K562 (cell line): ENCODE data around the gene MYL9. TPM values are rescaled to one million over a fixed set of nuclear protein-coding genes. Genes with fewer than 3 reads are reported as not detected.
A peak's percentile ranks its signal among the peaks of the same experiment; 100 is the strongest.

Experiments
- ATAC-seq: fragments of 200-7000 bp; cut with Tn5 transposase; 3 replicates; pipeline ENCODE4 v1.9.1; 2020; ENCODE audit warnings: moderate library complexity
- BruUV-seq: library from RNA; stranded (reverse); fragments of 400-500 nt; replicated peaks from 2 replicates; lab custom pipeline; 2021; lab: Mats Ljungman, UMichigan
- CTCF ChIA-PET: fragments of 300-600 bp; formaldehyde crosslinking; extraction: SDS; loops from one replicate; lab custom pipeline; 2021; ENCODE audit warnings: low intra/inter-chr PET ratio; lab: Yijun Ruan, JAX
- POLR2A ChIA-PET: fragments of 300-600, 350-650 bp; sonication (Branson Sonifier 250); formaldehyde crosslinking; extraction: SDS; loops from one replicate; lab custom pipeline; 2021; ENCODE audit warnings: antibody characterized with exemption, inconsistent platforms; lab: Yijun Ruan, JAX
- DNase-seq, 4 experiments: peaks; one replicate each; pipeline versions ENCODE4 v3.0.0 to v3.0.0-alpha.2; 2011 to 2018; ENCODE audit warnings: low spot score in 3 of 4, mixed read lengths in 3 of 4; ENCODE audit errors: extremely low read depth in 1 of 4
- FAIRE-seq: peaks from 2 replicates; lab custom pipeline; 2011; peaks lifted over from hg19 to GRCh38; lab: Jason Lieb, UNC
- H2AFZ ChIP-seq: 2 replicates; pipeline ENCODE4 v1.6.0; 2011; ENCODE audit warnings: low read depth, low read length, control low read depth, inconsistent platforms
- H3K27ac ChIP-seq: fragments of 200-600 bp; 3 replicates; pipeline ENCODE4 v1.8.0; 2011; ENCODE audit warnings: low read depth, mild to moderate bottlenecking, control low read depth, inconsistent platforms, low read length, moderate library complexity, mixed read lengths; ENCODE audit errors: extremely low read depth
- H3K27me3 ChIP-seq, 2 experiments: fragments of 300-600 bp in 1 of 2; 2 replicates in 1 of 2; 3 replicates in 1 of 2; pipeline versions ENCODE4 v1.6.0 to v1.8.0; 2011; ENCODE audit warnings: inconsistent platforms in 2 of 2, low read length in 2 of 2, mild to moderate bottlenecking in 1 of 2, mixed read lengths in 1 of 2, moderate library complexity in 1 of 2; ENCODE audit not compliant: control insufficient read depth in 2 of 2, insufficient read depth in 2 of 2
- H3K36me3 ChIP-seq: fragments of 300-600 bp; 3 replicates; pipeline ENCODE4 v1.8.0; 2011; ENCODE audit warnings: mild to moderate bottlenecking, low read length, inconsistent platforms; ENCODE audit not compliant: control insufficient read depth, insufficient read depth
- H3K4me1 ChIP-seq, 2 experiments: fragments of 200-600 bp in 1 of 2; replicated peaks in 1 of 2; 2 replicates in 1 of 2; 3 replicates in 1 of 2; pipeline versions ENCODE4 v1.5.1 to v1.8.0; 2011; ENCODE audit warnings: inconsistent platforms in 2 of 2, low read length in 2 of 2, mild to moderate bottlenecking in 1 of 2, mixed read lengths in 1 of 2, moderate library complexity in 1 of 2; ENCODE audit not compliant: control insufficient read depth in 2 of 2, insufficient read depth in 2 of 2
- H3K4me2 ChIP-seq: 2 replicates; pipeline ENCODE4 v1.6.1; 2011; ENCODE audit warnings: low read length, control low read depth, inconsistent platforms, mixed read lengths; ENCODE audit not compliant: insufficient read depth
- H3K4me3 ChIP-seq: fragments of 200-600 bp; sonication (generic), shearing (Covaris generic); 2 replicates; pipeline ENCODE4 v1.5.1; 2016; ENCODE audit warnings: control low read depth, inconsistent platforms
- H3K79me2 ChIP-seq: fragments of 200-600 bp; 3 replicates; pipeline ENCODE4 v1.8.0; 2011; ENCODE audit warnings: low read length, inconsistent platforms; ENCODE audit not compliant: control insufficient read depth, insufficient read depth
- H3K9ac ChIP-seq, 2 experiments: 2 replicates each; pipeline versions ENCODE4 v1.6.0 to v1.6.1; 2011; ENCODE audit warnings: low read depth in 2 of 2, low read length in 2 of 2, control low read depth in 1 of 2, inconsistent platforms in 1 of 2, mild to moderate bottlenecking in 1 of 2, mixed read lengths in 1 of 2; ENCODE audit not compliant: insufficient read depth in 1 of 2
- H3K9me1 ChIP-seq: one replicate; pipeline ENCODE4 v1.6.0; 2011; ENCODE audit warnings: inconsistent platforms, mild to moderate bottlenecking, low read length, moderate library complexity; ENCODE audit not compliant: control insufficient read depth, insufficient read depth
- H3K9me3 ChIP-seq: replicated peaks from 2 replicates; pipeline ENCODE4 v1.5.1; 2011; ENCODE audit warnings: low read depth, low read length, inconsistent platforms; ENCODE audit not compliant: control insufficient read depth, insufficient read depth
- H4K20me1 ChIP-seq: replicated peaks from 2 replicates; pipeline ENCODE4 v1.6.1; 2011; ENCODE audit warnings: low read length, inconsistent platforms, mixed read lengths; ENCODE audit not compliant: control insufficient read depth, insufficient read depth
- ATF1 ChIP-seq, 2 experiments: fragments of 450-650 bp in 1 of 2; IDR thresholded peaks; 2 replicates each; pipeline ENCODE4 v1.6.1; 2016; ENCODE audit warnings: missing compliant biosample characterization in 1 of 2, missing genetic modification characterization in 1 of 2
- IFI16 ChIP-seq: fragments of 250-450 bp; sonication (Bioruptor Pico); IDR thresholded peaks from 2 replicates; pipeline ENCODE4 v2.1.2; 2022; ENCODE audit warnings: mild to moderate bottlenecking, inconsistent platforms
- KDM1A ChIP-seq, 2 experiments: fragments of 450-650 bp; IDR thresholded peaks; 2 replicates each; pipeline ENCODE4 v1.6.1; 2016; ENCODE audit warnings: mild to moderate bottlenecking in 2 of 2
- MCM7 ChIP-seq, 2 experiments: fragments of 450-650 bp; IDR thresholded peaks; 2 replicates each; pipeline ENCODE4 v1.6.1; 2016 to 2018
- NFIX ChIP-seq: fragments of 250-450 bp; sonication (Bioruptor Pico); IDR thresholded peaks from 2 replicates; pipeline ENCODE4 v1.4.0; 2020; ENCODE audit warnings: low read depth, mild to moderate bottlenecking, moderate library complexity
- PML ChIP-seq: IDR thresholded peaks from 2 replicates; pipeline ENCODE4 v1.6.1; 2012; ENCODE audit warnings: low read length, inconsistent platforms
- RCOR1 ChIP-seq, 2 experiments: IDR thresholded peaks; 2 replicates each; pipeline ENCODE4 v1.6.1; 2012; ENCODE audit warnings: low read depth in 2 of 2, low read length in 2 of 2, borderline replicate concordance in 1 of 2, improper control_type of control experiment in 1 of 2
- ZBTB7A ChIP-seq: IDR thresholded peaks from 2 replicates; pipeline ENCODE4 v1.6.1; 2011; ENCODE audit warnings: low read depth, mild to moderate bottlenecking, low read length, moderate library complexity, borderline replicate concordance; ENCODE audit not compliant: control insufficient read depth
- ZNF143 ChIP-seq: sonication (generic); formaldehyde crosslinking; IDR thresholded peaks from 2 replicates; pipeline ENCODE4 v1.9.0; 2022; ENCODE audit warnings: mild to moderate bottlenecking, missing genetic modification reagents
- WGBS: fragments of 100-300 bp; shearing (Covaris generic); methylation state at CpG from one replicate; pipeline ENCODE4 v1.1.6; 2016; ENCODE audit warnings: low coverage, mixed read lengths; ENCODE audit not compliant: insufficient coverage; ENCODE audit errors: missing lambda C conversion rate; 5-methylcytosine and 5-hydroxymethylcytosine counted together
- in situ Hi-C: fragments of 300-500 bp; cut with MboI; formaldehyde crosslinking; loops from 4 replicates; pipeline ENCODE4 v1.15.0; 2018; ENCODE audit warnings: inconsistent platforms, mixed read lengths
- intact Hi-C: fragments of 100-400 bp; cut with micrococcal nuclease; formaldehyde crosslinking; loops from 2 replicates; pipeline ENCODE4 v1.14.2; 2022
- polyA plus RNA-seq, 8 experiments: library from polyadenylated mRNA; depleted of rRNA in 4 of 8; stranded (reverse) in 5 of 8; unstranded in 3 of 8; fragments of >200 nt; fragmentation: Nextera tagmentation in 2 of 8; fragmentation: Illumina TruSeq in 1 of 8; extraction: Ambion mirVana in 2 of 8; extraction: Trizol in 1 of 8; gene quantifications; 2 replicates each; pipeline versions ENCODE4 v1.2.1 to v1.2.3, GENCODE V29; 2011 to 2014; ENCODE audit warnings: inconsistent platforms in 1 of 8, missing spikeins in 1 of 8
- total RNA-seq, 7 experiments: library from RNA; depleted of rRNA in 6 of 7; stranded (reverse); fragments of >200 nt in 6 of 7; fragmentation: Illumina TruSeq in 2 of 7; extraction: Trizol in 2 of 7; gene quantifications; 2 replicates each; pipeline versions ENCODE4 v1.2.1 to v1.2.3, GENCODE V29; 2011 to 2021; ENCODE audit warnings: low replicate concordance in 1 of 7
- TF ChIP-seq, protein P1 (sequence below): sonication (generic); formaldehyde crosslinking; IDR thresholded peaks from 2 replicates; pipeline ENCODE4 v1.8.0; 2022; ENCODE audit warnings: missing genetic modification reagents, mild to moderate bottlenecking, moderate library complexity, borderline replicate concordance
- TF ChIP-seq, protein P2 (sequence below): fragments of 450-650 bp; IDR thresholded peaks from 2 replicates; pipeline ENCODE4 v1.6.1; 2018; ENCODE audit not compliant: partially characterized antibody
- TF ChIP-seq, protein P3 (sequence below): fragments of 450-650 bp; IDR thresholded peaks from 2 replicates; pipeline ENCODE4 v1.6.1; 2016; ENCODE audit warnings: low read depth, mild to moderate bottlenecking, moderate library complexity
- TF ChIP-seq, protein P4 (sequence below): fragments of 450-650 bp; IDR thresholded peaks from 2 replicates; pipeline ENCODE4 v1.6.1; 2016; ENCODE audit warnings: mild to moderate bottlenecking

Gene MYL9
- total and polyA plus RNA-seq, 9 of the 15 experiments (the other 6 are each of a cell fraction or from before 2014, with no cell fraction given), result 0.11 to 3.2 (median 0.81) TPM; not detected in 1

DNA sequence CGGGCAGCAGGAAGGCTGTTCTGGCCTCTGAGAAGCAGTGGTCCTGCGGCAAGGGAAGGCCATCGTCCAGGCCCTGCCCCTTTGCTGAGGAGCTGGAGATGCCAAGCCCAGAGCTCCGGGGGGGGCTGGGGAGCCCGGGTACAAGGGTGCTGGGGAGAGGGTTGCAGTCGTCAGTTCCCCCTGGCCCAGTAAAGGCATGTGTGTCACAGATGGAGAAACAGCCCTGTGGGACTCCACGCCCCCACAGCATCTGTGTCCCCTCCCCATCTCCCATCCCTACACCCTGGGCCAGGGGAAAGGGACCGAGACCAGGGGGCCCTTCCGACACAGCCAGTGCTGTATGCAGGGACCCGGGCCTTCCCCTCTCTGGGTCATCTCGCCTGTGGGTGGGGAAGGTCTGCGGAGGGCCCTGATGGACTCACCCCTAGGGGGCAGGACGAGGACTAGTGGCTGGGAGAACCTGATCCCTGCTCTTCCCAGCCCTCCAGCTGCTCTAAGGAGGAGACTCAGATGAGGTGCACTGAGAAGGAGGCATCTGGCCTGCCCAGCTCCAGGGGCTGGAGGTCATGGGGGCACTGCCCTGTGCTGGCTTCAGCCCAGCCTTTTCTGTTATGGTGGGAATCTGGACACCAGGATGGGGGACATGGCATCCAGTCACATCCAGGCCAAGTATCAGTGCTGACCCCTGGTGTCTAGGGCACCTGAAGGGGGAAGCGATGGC is 609 bp downstream of the MYL9 start:
- peak; percentile 58 for FAIRE-seq
- Histone ChIP-seq H3K9me1 (no peaks in the 10 kb centered on the region), H4K20me1 (no peaks in the 10 kb centered on the region), H3K27ac (peak overlapping the region; percentile 66; the same call in 1 of the 3 replicates), H3K36me3 (no peaks in the 10 kb centered on the region), H3K9me3 (no peaks in the 10 kb centered on the region), H3K4me1 (peaks cover 0 to 41% of the 10 kb centered on the region in 2 experiments; a peak in 3 of 5 replicates), H3K4me2 (peak overlapping the region; percentile 61), H3K27me3 (no peaks in the 10 kb centered on the region), H3K79me2 (no peaks in the 10 kb centered on the region), H3K9ac (peak overlapping the region; percentile 43 to 87; a peak in 3 of 4 replicates), H3K4me3 (peak overlapping the region; percentile 41), H2AFZ (peak overlapping the region; percentile 88)
- CTCF ChIA-PET, result no interaction called here
- ATAC-seq, result peak; percentile 87
- in situ Hi-C loops (loop anchor here (10.0 kb wide), 1 partner anchor 1467 kb away; no protein-coding TSS in a partner anchor), intact Hi-C loops (loop anchor here (10.0 kb wide), 1 partner anchor 107 kb away; no protein-coding TSS in a partner anchor)
- BruUV-seq, result no TSS peak
- POLR2A ChIA-PET, result interaction anchor here (0.6 kb wide), 2 partner anchors 25 to 332 kb away, joined by 3 read pairs; no protein-coding TSS in a partner anchor
- DNase-seq, result peak; percentile 62 to 76 (median 68)
- WGBS, result 21% methylated on average over 5 of the region's 14 CpGs
- TF ChIP-seq, protein P1, sequence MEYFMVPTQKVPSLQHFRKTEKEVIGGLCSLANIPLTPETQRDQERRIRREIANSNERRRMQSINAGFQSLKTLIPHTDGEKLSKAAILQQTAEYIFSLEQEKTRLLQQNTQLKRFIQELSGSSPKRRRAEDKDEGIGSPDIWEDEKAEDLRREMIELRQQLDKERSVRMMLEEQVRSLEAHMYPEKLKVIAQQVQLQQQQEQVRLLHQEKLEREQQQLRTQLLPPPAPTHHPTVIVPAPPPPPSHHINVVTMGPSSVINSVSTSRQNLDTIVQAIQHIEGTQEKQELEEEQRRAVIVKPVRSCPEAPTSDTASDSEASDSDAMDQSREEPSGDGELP (CRISPR knock-in tag), result peak; percentile 37; the same call in 1 of the 2 replicates
- TF ChIP-seq KDM1A (IDR thresholded peaks at IDR 0.05), result no peak
- TF ChIP-seq, protein P2, sequence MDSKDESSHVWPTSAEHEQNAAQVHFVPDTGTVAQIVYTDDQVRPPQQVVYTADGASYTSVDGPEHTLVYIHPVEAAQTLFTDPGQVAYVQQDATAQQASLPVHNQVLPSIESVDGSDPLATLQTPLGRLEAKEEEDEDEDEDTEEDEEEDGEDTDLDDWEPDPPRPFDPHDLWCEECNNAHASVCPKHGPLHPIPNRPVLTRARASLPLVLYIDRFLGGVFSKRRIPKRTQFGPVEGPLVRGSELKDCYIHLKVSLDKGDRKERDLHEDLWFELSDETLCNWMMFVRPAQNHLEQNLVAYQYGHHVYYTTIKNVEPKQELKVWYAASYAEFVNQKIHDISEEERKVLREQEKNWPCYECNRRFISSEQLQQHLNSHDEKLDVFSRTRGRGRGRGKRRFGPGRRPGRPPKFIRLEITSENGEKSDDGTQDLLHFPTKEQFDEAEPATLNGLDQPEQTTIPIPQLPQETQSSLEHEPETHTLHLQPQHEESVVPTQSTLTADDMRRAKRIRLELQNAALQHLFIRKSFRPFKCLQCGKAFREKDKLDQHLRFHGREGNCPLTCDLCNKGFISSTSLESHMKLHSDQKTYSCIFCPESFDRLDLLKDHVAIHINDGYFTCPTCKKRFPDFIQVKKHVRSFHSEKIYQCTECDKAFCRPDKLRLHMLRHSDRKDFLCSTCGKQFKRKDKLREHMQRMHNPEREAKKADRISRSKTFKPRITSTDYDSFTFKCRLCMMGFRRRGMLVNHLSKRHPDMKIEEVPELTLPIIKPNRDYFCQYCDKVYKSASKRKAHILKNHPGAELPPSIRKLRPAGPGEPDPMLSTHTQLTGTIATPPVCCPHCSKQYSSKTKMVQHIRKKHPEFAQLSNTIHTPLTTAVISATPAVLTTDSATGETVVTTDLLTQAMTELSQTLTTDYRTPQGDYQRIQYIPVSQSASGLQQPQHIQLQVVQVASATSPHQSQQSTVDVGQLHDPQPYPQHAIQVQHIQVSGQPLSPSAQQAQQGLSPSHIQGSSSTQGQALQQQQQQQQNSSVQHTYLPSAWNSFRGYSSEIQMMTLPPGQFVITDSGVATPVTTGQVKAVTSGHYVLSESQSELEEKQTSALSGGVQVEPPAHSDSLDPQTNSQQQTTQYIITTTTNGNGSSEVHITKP, result peak; percentile 3
- no peak for TF ChIP-seq MCM7 (IDR thresholded peaks at IDR 0.05)
- TF ChIP-seq, protein P3, sequence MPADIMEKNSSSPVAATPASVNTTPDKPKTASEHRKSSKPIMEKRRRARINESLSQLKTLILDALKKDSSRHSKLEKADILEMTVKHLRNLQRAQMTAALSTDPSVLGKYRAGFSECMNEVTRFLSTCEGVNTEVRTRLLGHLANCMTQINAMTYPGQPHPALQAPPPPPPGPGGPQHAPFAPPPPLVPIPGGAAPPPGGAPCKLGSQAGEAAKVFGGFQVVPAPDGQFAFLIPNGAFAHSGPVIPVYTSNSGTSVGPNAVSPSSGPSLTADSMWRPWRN, result no peak
- no peak for TF ChIP-seq ATF1 (CRISPR knock-in tag; IDR thresholded peaks at IDR 0.05)
- TF ChIP-seq ATF1 (tag; IDR thresholded peaks at IDR 0.05), result no peak
- TF ChIP-seq, protein P4, sequence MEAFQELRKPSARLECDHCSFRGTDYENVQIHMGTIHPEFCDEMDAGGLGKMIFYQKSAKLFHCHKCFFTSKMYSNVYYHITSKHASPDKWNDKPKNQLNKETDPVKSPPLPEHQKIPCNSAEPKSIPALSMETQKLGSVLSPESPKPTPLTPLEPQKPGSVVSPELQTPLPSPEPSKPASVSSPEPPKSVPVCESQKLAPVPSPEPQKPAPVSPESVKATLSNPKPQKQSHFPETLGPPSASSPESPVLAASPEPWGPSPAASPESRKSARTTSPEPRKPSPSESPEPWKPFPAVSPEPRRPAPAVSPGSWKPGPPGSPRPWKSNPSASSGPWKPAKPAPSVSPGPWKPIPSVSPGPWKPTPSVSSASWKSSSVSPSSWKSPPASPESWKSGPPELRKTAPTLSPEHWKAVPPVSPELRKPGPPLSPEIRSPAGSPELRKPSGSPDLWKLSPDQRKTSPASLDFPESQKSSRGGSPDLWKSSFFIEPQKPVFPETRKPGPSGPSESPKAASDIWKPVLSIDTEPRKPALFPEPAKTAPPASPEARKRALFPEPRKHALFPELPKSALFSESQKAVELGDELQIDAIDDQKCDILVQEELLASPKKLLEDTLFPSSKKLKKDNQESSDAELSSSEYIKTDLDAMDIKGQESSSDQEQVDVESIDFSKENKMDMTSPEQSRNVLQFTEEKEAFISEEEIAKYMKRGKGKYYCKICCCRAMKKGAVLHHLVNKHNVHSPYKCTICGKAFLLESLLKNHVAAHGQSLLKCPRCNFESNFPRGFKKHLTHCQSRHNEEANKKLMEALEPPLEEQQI, result no peak
- TF ChIP-seq PML, result no peak
- TF ChIP-seq IFI16, result no peak
- no peak for TF ChIP-seq ZNF143 (CRISPR knock-in tag)
- TF ChIP-seq ZBTB7A, result peak; percentile 61; the same call in 1 of the 2 replicates
- TF ChIP-seq RCOR1 (IDR thresholded peaks at IDR 0.05; ENCODE audit: borderline replicate concordance in 1 of 2, low read depth in 2 of 2, low read length in 2 of 2), result 0 out of 4 replicates have a peak, but pooled peaks of 1 of the 2 experiments have one; percentile 13
- TF ChIP-seq NFIX (CRISPR knock-in tag), result no peak
